GM12878 (cell line): ENCODE data around the gene JMY.

Experiments used
- ESRRA ChIP-seq: IDR thresholded peaks from 2 replicates; pipeline ENCODE4 v1.6.1; 2012; ENCODE audit warnings: mild to moderate bottlenecking, low read length, improper control_type of control experiment
- SP1 ChIP-seq: IDR thresholded peaks from one replicate; pipeline ENCODE4 v1.6.1; 2011; ENCODE audit warnings: low read depth, low read length
- YBX1 ChIP-seq: fragments of 450-650 bp; IDR thresholded peaks from 2 replicates; pipeline ENCODE4 v1.6.1; 2016; ENCODE audit warnings: antibody characterized with exemption
- TF ChIP-seq, protein P1 (sequence below): fragments of 450-650 bp; IDR thresholded peaks from 2 replicates; pipeline ENCODE4 v1.6.1; 2018; ENCODE audit warnings: borderline replicate concordance, mild to moderate bottlenecking; ENCODE audit not compliant: partially characterized antibody

DNA sequence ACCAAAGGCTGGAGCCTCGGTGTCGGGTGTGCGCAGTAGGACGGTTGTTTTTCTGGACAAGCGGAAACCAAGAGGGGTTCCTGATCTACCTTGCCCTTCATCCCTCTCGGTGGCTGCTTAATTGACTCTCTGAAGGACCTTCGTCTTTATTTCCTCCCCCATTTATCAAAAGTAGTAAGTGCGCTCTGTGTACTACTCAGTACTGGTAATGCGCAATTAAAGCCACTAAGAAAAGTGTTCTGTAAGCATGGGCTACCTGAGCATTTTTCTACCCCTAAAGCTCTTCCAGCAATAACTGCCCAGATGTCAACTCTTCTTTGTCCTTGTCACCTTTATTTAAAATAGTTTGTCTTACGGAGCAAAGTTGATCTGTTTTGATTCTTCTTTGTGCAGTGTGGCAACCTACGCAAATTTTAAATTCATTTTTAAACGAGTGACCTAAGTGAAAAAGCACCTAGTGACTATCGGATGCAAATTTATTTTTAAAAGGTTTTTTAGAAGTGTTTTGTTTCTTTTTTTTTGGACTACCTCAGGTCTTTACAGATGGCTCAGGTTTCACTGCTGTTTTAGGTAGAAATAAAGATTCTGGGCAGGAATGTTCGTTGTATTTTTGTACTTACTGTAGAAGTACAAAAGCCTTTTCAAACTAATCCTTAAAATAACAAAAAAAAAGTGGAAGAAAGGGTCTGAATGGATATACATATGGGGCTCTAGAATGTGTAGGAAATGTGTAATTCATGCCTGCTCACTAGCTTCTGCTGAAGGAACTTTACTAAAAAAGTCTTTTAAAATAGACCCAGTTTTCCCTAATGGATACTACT lies 2.0 kb downstream of the JMY start:
- TF ChIP-seq SP1, result no peak
- TF ChIP-seq, protein P1, sequence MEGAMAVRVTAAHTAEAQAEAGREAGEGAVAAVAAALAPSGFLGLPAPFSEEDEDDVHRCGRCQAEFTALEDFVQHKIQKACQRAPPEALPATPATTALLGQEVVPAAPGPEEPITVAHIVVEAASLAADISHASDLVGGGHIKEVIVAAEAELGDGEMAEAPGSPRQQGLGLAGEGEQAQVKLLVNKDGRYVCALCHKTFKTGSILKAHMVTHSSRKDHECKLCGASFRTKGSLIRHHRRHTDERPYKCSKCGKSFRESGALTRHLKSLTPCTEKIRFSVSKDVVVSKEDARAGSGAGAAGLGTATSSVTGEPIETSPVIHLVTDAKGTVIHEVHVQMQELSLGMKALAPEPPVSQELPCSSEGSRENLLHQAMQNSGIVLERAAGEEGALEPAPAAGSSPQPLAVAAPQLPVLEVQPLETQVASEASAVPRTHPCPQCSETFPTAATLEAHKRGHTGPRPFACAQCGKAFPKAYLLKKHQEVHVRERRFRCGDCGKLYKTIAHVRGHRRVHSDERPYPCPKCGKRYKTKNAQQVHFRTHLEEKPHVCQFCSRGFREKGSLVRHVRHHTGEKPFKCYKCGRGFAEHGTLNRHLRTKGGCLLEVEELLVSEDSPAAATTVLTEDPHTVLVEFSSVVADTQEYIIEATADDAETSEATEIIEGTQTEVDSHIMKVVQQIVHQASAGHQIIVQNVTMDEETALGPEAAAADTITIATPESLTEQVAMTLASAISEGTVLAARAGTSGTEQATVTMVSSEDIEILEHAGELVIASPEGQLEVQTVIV, result no peak
- TF ChIP-seq YBX1, result no peak
- no peak for TF ChIP-seq ESRRA
